Measurements from ENCODE around the gene RANGRF. TPM values are rescaled to one million over a fixed set of nuclear protein-coding genes. Genes with fewer than 3 reads are reported as not detected.

The RANGRF gene
- total and polyA plus RNA-seq, 9 of the 15 experiments (the other 6 are each of a cell fraction or from before 2014, with no cell fraction given), result 7.6 to 60.0 (median 16.0) TPM

GRCh38 chr17:8248751-8249607, 39.5 kb upstream of the RANGRF start, which contains the start of gene PFAS (continued):
- TF ChIP-seq HDGF (IDR thresholded peaks at IDR 0.05) (no peak), ZNF41 (CRISPR knock-in tag; conservative IDR thresholded peaks at IDR 0.05) (no peak), FOXP1 (CRISPR knock-in tag; IDR thresholded peaks at IDR 0.05) (0 out of 2 replicates have a peak, but pooled peaks have one; percentile 22), BRD4 (IDR thresholded peaks at IDR 0.05) (no peak), MGA (IDR thresholded peaks at IDR 0.05) (peak; percentile 34; the same call in 1 of the 2 replicates), KDM4B (IDR thresholded peaks at IDR 0.05; ENCODE audit: borderline replicate concordance in 2 of 2, low read depth in 1 of 2) (no peak), MTA3 (IDR thresholded peaks at IDR 0.05; ENCODE audit: borderline replicate concordance) (no peak), ID3 (CRISPR knock-in tag; IDR thresholded peaks at IDR 0.05) (no peak), ID3 (tag; IDR thresholded peaks at IDR 0.05) (no peak), CHD2 (IDR thresholded peaks at IDR 0.05; ENCODE audit: low read depth, low read length) (peak; percentile 26; the same call in 1 of the 2 replicates), RBM17 (IDR thresholded peaks at IDR 0.05; ENCODE audit: borderline replicate concordance, low read depth, low read length) (no peak), BCOR (IDR thresholded peaks at IDR 0.05) (no peak)
- TF ChIP-seq, protein P1, sequence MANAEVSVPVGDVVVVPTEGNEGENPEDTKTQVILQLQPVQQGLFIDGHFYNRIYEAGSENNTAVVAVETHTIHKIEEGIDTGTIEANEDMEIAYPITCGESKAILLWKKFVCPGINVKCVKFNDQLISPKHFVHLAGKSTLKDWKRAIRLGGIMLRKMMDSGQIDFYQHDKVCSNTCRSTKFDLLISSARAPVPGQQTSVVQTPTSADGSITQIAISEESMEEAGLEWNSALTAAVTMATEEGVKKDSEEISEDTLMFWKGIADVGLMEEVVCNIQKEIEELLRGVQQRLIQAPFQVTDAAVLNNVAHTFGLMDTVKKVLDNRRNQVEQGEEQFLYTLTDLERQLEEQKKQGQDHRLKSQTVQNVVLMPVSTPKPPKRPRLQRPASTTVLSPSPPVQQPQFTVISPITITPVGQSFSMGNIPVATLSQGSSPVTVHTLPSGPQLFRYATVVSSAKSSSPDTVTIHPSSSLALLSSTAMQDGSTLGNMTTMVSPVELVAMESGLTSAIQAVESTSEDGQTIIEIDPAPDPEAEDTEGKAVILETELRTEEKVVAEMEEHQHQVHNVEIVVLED (CRISPR knock-in tag; IDR thresholded peaks at IDR 0.05), result no peak

Measured in K562 (cell line).